HG03354 (cell line): ENCODE results near the gene MAGEB10.
"Not testable (repeated sequence)": the region's sequence is repeated elsewhere in the genome, so short reads cannot be mapped to it uniquely, and the experiment has no call there.

Experiments used
- ATAC-seq: cut with Tn5 transposase; IDR thresholded peaks from one replicate; pipeline ENCODE4 v1.9.1; 2021; ENCODE audit warnings: mild to moderate bottlenecking; ENCODE audit not compliant: unreplicated experiment, poor library complexity, severe bottlenecking

MAGEB10 gene

GRCh38 chrX:27807690-27808089, at the start of gene MAGEB10:
MAGEB10 (plus strand) TSS chrX:27807990; CDS start chrX:27821307, 13,317 bp downstream.
- no peak for ATAC-seq

- ATAC-seq: no peak
Measured at GRCh38 chrX:27765718-27766117, 42.1 kb upstream of the MAGEB10 start.

- ATAC-seq: no peak
Measured at GRCh38 chrX:27767387-27767786, 40.4 kb upstream of the MAGEB10 start.

GRCh38 chrX:27775984-27776383, 31.8 kb upstream of the MAGEB10 start:
- no peak for ATAC-seq

- ATAC-seq: no peak
Measured at GRCh38 chrX:27796640-27797257, 11.0 kb upstream of the MAGEB10 start.

- no peak for ATAC-seq
Measured at GRCh38 chrX:27797575-27797974, 10.2 kb upstream of the MAGEB10 start.

GRCh38 chrX:27808226-27808625, 436 bp downstream of the MAGEB10 start:
- ATAC-seq: no peak

- not testable (repeated sequence) for ATAC-seq
Measured at GRCh38 chrX:27808991-27809859, 1.4 kb downstream of the MAGEB10 start.

- ATAC-seq: no peak
Measured at GRCh38 chrX:27815209-27815608, 7.4 kb downstream of the MAGEB10 start.

GRCh38 chrX:27823812-27824211, 16.0 kb downstream of the MAGEB10 start:
- ATAC-seq: no peak

- no peak for ATAC-seq
Measured at GRCh38 chrX:27838185-27838584, 30.4 kb downstream of the MAGEB10 start.

GRCh38 chrX:27840881-27841280, 33.1 kb downstream of the MAGEB10 start:
- no peak for ATAC-seq

- no peak for ATAC-seq
Measured at GRCh38 chrX:27842859-27843258, 35.1 kb downstream of the MAGEB10 start.

- ATAC-seq: no peak
Measured at GRCh38 chrX:27860337-27860736, 52.5 kb downstream of the MAGEB10 start.

- no peak for ATAC-seq
Measured at GRCh38 chrX:27863809-27864208, 56.0 kb downstream of the MAGEB10 start.
